DMS114 treated with DMSO at 0.1 percent for 48 hours (cell line): ENCODE data around the gene CFAP57.
A peak's percentile ranks its signal among the peaks of the same experiment; 100 is the strongest.
"Not testable (repeated sequence)": the region's sequence is repeated elsewhere in the genome, so short reads cannot be mapped to it uniquely, and the experiment has no call there.

Source experiments
- DNase-seq: peaks from one replicate; lab custom pipeline; 2025; ENCODE audit not compliant: unreplicated experiment; lab: John Stamatoyannopoulos, UW

CFAP57 gene

GRCh38 chr1:43171876-43172526 lies at the start of gene CFAP57, which contains the start of gene EBNA1BP2:
Gene CFAP57, plus strand, starts transcription at chr1:43172330. Its CDS starts 424 bp downstream, at chr1:43172754.
Gene EBNA1BP2, minus strand, starts transcription at chr1:43172290. Its CDS starts 172 bp downstream, at chr1:43172118.
- peak; percentile 88 for DNase-seq

DNA sequence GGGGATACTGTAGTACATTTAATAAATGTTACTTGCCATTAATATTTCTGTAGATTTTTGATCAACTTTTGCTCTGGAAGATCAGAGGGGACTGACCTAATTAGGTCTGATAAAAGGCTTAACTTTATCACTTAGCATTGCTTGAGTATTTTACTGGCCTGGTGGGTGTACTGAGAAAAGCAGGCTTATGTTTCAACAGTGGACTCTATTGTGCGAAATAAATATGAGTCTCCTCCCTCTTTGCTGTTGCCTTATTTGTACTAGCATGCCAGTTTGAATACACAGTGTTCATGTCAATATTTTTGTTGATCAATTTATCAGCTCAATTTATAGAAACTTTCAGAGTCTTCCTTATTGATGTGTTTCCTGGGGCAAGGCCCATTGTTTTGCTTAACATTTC lies 49.1 kb upstream of the CFAP57 start:
- no peak for DNase-seq

GRCh38 chr1:43128816-43129215 lies 43.3 kb upstream of the CFAP57 start:
- no peak for DNase-seq

GRCh38 chr1:43129426-43129825 lies 42.7 kb upstream of the CFAP57 start:
- no peak for DNase-seq

GRCh38 chr1:43134068-43134467 lies 38.1 kb upstream of the CFAP57 start:
- no peak for DNase-seq

DNA sequence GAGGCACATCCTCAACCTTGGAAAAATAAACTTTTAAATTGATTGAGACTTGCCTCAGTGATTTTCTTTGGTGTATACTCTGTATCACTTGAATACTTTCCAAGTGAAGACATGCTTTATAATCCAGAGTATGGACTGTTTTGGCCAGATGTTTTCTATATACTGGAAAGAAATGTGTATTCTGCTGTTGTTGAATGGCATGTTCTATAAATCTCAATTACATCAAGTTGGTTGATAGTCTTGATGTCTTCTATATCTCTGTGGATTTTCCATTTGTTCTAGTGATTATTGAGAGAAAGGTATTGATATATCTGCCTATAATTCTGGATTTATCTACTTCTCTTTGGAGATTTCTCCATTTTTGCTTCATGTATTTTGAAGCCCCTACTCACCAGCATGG lies 37.5 kb upstream of the CFAP57 start:
- DNase-seq: no peak

DNA sequence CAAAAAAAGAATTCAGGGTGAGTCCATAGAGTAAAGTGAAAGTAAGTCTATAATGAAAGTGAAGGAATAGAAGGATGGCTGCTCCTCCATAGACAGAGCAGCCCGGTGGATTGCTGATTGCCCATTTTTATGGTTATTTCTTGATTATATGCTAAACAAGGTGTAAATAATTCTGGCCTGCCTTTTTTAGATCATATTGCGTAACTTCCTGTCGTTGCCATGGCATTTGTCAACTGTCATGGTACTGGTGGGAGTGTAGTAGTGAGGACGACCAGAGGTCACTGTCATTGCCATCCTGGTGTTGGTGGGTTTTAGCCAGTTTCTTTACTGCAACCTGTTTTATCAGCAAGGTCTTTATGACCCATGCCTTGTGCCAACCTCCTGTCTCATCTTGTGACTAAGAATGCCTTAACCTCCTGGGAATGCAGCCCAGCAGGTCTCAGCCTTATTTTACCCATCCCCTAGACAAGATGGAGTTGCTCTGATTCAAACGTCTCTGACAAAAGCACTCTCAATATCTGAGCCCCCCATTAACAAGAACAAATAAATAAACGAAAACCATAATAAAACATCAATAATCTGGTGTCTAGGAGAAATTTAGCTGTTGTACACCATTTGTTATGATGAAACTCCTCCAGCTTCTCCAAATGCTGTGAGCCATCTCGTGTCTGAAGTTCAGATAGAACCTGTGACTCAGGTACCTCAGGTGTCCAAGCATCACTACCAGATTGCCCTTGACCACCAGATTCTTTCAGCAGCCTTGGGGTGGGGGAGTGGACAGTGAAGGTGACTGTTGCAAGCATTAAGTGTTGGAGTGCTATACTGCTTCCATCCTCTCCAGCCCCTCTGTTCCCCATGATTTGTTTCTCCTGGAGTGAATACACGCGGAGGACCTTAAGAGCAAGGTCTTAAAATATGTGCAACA lies 36.0 kb upstream of the CFAP57 start:
- DNase-seq: no peak

DNA sequence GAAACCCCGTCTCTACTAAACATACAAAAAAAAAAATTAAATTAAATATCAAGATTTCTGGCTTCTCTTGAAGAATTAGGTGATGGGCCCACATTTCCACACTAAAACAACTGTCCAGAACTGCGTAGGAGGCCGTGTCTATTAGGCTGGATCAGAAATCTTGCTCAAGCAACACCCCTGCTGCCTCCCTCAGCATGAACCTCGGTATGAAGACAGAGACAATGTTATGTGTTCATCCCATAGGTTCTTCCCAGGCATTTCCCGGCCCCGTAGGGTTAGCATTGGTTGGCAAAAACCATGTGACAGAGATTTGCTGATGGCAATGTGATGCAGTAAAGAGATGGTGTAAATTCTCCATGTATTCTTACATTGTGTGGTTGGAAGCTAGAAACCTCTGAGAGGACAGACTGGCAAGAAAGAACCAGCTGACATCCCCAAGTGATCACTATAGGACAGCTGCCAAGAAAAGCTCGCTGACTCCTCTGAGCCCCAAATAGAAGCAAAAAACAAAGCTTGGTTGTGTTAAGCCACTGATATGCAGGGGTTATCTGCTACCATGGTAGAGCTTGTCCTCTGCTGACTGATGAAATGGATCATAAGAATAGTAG lies 34.6 kb upstream of the CFAP57 start:
- DNase-seq: no peak

DNA sequence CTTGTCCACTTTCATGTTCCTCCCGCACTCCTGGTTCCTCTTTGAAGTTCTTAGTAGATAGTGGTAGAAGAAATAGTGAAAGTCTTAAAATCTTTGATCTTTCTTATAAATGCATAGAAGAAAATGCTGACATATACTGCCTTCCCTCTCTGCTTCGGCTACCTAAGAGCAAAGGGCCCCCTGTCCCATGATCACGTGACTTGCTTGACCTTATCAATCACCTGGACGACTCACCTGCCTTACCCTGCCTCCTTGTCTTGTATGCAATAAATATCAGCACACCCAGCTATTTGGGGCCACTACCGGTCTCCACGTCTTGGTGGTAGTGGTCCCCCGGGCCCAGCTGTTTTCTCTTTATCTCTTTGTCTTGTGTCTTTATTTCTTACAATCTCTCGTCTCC lies 32.8 kb upstream of the CFAP57 start:
- not testable (repeated sequence) for DNase-seq

GRCh38 chr1:43140010-43140409 lies 32.1 kb upstream of the CFAP57 start:
- DNase-seq: no peak

GRCh38 chr1:43140583-43140982 lies 31.5 kb upstream of the CFAP57 start:
- DNase-seq: no peak

DNA sequence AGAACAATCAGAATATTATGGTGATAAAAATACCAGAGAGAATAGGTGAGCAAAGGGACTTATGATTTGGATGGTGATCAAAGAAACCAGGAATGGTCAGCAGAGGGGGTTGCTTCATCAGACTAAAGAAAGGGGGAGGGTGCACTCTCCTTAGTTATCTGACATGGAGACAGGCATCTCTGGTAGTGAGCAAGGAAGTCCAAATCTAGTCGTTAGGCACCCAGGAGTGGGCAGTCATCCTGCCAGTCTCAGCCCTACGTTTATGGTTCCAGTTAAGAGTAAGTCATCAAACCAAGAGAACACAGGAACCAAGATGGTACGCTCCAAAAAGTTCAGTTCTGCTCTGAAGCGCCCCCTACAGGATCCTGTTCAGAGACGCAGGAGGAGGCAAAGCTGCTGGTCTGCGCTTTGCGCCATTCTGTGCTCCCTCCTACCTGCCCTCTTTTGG lies 28.7 kb upstream of the CFAP57 start:
- no peak for DNase-seq

GRCh38 chr1:43144237-43144636 lies 27.9 kb upstream of the CFAP57 start:
- DNase-seq: no peak

DNA sequence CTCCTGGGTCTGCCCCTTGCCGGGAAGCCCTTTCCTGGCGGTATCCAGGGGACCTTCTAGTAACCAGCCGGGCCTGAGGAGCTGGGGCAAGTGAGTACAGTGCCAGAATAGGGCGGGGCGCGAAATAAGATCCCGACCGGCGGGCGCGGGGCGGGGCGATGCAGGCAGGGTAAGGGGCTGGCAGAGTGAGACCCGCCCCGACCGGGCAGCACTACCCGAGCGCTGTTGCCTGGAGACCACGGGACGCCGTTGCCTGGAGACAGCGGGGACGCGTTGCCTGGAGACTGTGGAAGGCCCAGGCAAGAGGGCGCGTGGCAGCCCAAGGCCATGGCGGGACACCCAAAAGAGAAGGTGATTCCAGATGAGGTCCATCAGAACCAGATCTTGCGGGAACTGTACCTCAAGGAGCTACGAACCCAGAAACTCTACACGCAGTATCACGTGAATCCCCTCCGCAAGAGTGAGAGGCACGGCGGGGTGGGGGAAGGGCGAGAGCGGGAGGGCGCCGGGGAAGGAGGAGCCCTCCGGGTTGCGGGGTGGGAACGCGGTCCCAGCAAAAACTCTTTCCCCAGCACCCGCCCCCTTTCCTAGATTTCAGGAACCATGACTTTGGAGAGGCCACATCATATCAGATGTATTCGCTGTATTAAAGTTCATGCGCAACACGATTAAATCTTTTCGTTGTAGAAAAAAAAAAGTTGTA lies 24.4 kb upstream of the CFAP57 start:
- DNase-seq: peak; percentile 85

GRCh38 chr1:43149889-43150288 lies 22.2 kb upstream of the CFAP57 start:
- no peak for DNase-seq

DNA sequence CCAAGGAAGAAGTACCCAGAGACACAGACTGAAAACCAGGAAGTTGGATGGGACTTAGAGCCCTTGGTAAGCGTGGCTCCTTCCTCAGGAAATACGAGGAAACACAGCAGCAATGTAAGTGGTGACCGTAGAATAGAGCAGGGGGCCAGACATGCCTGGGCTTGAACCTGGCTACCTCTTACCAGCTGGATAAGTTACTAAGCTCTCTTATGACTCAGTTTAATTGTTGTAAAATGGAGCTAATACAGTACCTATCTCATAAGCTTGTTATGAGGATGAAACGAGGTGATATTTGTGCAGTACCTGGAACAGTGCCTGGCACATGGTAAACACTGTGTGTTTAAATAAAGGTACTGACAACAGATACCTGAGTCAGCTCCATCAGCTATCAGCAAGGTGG lies 19.3 kb upstream of the CFAP57 start:
- no peak for DNase-seq

DNA sequence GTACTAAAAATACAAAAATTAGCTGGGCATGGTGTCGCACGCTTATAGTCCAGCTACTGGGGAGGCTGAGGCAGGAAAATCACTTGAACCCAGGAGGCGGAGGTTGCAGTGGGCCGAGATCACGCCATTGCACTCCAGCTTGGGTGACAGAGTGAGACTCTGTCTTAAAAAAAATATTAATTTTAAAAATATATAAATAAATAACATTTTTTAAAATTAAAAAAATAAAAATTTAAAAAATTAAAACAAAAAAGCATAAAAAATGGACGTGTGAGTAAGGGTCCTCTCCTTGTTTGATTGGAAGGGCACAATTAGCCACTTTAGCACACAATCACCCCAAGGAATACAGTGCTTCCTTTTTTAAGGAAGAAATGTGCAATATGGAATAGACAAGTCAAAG lies 18.7 kb upstream of the CFAP57 start:
- DNase-seq: no peak

DNA sequence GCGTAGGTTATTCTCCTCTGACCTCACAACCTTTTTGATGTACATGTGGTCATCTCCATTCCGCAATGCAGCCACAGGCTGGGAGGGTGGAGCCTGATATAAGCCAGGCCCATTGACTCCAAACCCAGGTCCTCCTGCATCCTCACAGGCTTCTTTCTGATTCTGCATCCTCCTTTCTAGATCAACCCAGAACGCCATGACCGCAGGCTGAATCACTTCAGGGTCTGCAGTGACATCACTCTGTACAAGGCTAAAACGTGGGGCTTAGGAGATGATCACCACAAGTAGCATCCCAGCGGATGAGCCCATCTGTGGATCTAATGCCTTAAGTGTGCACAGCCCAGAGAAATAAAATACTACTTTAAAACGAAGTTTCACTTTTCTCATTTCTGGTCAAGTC lies 16.1 kb upstream of the CFAP57 start:
- no peak for DNase-seq

- no peak for DNase-seq
Observed at GRCh38 chr1:43165162-43165561, 7.0 kb upstream of the CFAP57 start.

DNA sequence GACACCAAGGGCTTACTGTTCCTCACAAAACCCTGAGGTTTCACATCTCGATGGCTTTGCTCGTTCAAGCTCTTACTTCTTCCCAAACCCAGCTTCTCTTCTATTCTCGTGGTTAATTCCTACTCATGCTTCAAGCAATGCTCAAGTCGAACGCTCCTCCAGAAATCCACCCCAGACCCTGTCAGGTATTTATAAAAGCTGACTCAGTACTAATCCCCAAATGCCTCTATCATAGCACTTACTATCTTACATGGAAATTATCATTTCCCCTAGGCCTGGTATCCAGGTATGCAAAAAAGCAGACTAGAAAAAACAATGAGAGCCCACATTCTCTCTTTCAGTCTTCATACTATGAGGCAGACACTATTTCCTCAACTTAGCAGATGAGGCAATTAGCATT lies 6.4 kb upstream of the CFAP57 start:
- no peak for DNase-seq

DNA sequence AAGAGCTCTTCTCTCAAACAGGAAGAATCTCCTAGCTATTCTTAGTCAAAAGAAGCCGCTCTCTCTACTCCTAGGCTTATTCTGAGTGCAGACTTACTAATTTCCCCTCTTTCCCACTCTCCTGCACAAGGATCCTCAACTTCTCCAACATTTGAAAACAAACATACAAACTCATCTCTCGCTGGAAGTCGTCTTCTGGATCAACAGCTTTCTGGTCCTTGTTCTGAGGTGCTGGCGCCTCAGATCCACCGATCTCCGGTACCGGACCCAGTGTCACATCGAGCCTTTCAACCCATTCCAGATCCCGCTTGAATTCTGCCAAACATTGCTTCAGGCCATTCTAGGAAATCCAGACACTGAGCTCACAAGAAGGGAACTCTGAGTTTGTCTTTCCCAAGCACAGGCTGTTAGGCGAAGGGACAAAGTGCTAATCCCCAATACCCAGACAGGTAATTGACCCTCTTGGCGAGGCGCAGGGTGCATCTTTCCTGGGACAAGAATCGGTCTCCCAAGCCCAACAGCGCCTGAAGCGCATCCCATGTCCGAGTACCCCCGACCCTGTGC lies 736 bp upstream of the CFAP57 start:
- DNase-seq: no peak
